NCI-H2196 (cell line): ENCODE data around the gene FYB1.

Experiments used
- DNase-seq: peaks from one replicate; lab custom pipeline; 2025; ENCODE audit not compliant: unreplicated experiment; lab: John Stamatoyannopoulos, UW

FYB1 gene

GRCh38 chr5:39164529-39165402, 54.6 kb downstream of the FYB1 start:
- DNase-seq = no peak

GRCh38 chr5:39164016-39164415, 55.3 kb downstream of the FYB1 start:
- no peak for DNase-seq

GRCh38 chr5:39161578-39161977, 57.8 kb downstream of the FYB1 start:
- DNase-seq = no peak

- DNase-seq = no peak
Measured at GRCh38 chr5:39160576-39161213, 58.7 kb downstream of the FYB1 start.

- DNase-seq = no peak
Measured at GRCh38 chr5:39159811-39160490, 59.4 kb downstream of the FYB1 start.

GRCh38 chr5:39158786-39159185, 60.6 kb downstream of the FYB1 start:
- no peak for DNase-seq

GRCh38 chr5:39158127-39158593, 61.2 kb downstream of the FYB1 start:
- DNase-seq = no peak

- DNase-seq = no peak
Measured at GRCh38 chr5:39157701-39158100, 61.7 kb downstream of the FYB1 start.

- no peak for DNase-seq
Measured at GRCh38 chr5:39156082-39156481, 63.3 kb downstream of the FYB1 start.

- DNase-seq = no peak
Measured at GRCh38 chr5:39151745-39152144, 67.6 kb downstream of the FYB1 start.

- DNase-seq = no peak
Measured at GRCh38 chr5:39149966-39150365, 69.4 kb downstream of the FYB1 start.

- DNase-seq = no peak
Measured at GRCh38 chr5:39148983-39149534, 70.3 kb downstream of the FYB1 start.

GRCh38 chr5:39146831-39147540, 72.4 kb downstream of the FYB1 start:
- no peak for DNase-seq

- DNase-seq = no peak
Measured at GRCh38 chr5:39143151-39143860, 76.1 kb downstream of the FYB1 start.

GRCh38 chr5:39140558-39141168, 78.7 kb downstream of the FYB1 start:
- no peak for DNase-seq

GRCh38 chr5:39138892-39139291, 80.5 kb downstream of the FYB1 start:
- no peak for DNase-seq

GRCh38 chr5:39137819-39138451, 81.4 kb downstream of the FYB1 start:
- DNase-seq = no peak

GRCh38 chr5:39137391-39137790, 82.0 kb downstream of the FYB1 start:
- DNase-seq = no peak

GRCh38 chr5:39132792-39133191, 86.6 kb downstream of the FYB1 start:
- no peak for DNase-seq

- no peak for DNase-seq
Measured at GRCh38 chr5:39132128-39132447, 87.3 kb downstream of the FYB1 start.
